NCI-H82 treated with DMSO at 0.1 percent for 48 hours (cell line): ENCODE measurements around the gene C22orf42.
"Not testable (repeated sequence)": the region's sequence is repeated elsewhere in the genome, so short reads cannot be mapped to it uniquely, and the experiment has no call there.

Experiments
- DNase-seq: peaks from one replicate; lab custom pipeline; 2025; ENCODE audit not compliant: unreplicated experiment; lab: John Stamatoyannopoulos, UW

Gene C22orf42

DNA sequence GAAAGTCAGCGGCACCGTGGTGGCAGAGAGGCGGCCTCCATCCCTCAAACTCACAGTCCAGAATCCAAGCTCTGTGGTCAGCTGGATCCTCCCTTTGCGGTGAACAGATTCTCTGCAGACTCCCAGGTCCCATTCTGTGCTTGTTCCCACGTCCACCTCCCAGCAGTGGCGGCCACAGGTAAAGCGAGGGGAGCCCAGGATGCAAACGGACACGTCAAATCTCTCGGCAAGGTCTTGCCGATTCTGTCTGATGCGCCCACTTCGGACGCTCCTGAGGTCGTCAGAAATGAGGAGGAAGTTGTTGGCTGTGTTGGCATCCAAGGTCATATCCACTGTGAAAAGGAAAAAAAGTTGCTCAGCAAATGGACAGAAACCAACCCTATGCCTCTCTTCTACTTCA lies 31.9 kb upstream of the C22orf42 start:
- not testable (repeated sequence) for DNase-seq

DNA sequence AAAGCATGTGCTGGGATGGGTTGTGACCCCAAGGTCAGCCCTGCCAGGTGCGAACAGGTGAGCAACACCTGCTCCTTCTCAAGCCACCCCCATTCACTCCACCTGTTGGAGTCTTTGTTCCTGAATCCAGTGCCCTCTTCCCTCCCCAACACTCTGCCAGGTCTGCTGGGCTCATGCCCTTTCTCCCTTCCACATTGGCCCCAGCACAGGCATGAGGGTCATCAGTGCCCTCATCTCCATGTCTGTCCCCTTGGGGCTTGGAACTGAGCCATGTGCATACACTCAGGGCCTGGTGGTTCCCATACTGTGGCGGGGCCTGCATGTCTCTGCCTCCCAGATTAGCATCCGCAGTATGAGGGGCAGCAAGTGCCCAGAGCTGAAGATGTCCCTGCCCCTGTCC lies 26.7 kb upstream of the C22orf42 start:
- DNase-seq, result no peak

DNA sequence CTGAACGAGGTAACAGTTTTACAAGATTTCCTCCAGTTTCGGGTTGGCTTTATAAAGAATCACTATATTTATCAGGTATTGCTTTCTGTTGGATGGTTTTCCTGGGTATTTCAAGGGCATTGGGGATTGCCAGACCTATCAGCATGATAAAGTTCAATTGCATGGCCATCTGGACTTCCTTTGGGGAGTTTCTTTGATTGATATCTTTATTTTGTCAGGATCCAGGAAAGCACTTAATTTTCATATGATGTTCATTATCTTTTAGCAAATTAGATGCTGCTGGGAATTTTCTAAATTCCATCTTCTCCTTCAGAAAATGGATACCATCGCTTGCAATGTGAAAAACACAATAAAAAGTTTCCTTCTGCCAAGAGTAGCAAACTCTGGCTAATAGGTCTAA lies 24.5 kb upstream of the C22orf42 start:
- DNase-seq, result no peak

DNA sequence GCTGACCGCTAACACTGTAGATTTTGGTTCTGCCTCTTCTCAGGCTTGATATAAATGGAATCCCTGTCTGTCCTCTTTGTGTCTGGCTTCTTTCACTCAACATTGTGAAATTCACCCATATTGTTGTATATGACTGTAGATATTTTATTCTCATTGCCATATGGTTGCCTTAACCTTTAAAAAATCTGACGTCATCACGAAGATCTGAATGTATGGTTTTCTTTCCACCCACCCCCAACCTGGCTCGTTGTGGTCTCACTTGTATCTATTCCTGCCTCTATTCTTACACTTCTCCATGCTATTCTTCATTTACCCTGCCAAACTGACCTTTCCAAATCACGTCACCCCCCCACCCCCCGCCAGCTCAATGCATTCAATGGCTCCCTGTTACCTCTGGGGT lies 21.9 kb upstream of the C22orf42 start:
- DNase-seq, result no peak

DNA sequence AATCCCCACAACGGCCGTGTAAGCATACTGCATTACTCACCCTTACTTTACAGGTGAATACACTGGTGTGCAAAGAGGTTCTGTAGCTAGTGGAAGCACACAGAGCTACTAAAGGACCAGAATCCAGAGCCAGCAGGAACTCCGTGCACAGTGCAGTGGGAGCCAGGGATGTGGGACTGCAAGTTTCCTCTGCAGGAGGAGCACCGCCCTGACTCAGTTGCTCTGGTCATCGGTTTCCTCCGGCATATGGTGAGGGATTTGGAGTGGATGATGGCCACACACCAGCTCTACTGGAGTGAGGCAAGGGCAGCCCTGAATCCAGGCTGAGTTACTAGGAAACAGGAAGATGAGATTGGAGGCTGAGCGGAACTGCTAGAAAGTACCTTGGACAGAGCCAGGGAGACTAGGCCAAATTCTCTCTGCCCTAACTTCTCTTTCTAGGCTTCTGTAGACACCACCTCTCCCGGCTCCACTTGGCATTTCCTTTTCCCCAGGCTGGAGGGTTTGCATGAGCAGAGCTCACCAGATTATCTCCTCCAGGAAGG lies 18.2 kb upstream of the C22orf42 start:
- no peak for DNase-seq

DNA sequence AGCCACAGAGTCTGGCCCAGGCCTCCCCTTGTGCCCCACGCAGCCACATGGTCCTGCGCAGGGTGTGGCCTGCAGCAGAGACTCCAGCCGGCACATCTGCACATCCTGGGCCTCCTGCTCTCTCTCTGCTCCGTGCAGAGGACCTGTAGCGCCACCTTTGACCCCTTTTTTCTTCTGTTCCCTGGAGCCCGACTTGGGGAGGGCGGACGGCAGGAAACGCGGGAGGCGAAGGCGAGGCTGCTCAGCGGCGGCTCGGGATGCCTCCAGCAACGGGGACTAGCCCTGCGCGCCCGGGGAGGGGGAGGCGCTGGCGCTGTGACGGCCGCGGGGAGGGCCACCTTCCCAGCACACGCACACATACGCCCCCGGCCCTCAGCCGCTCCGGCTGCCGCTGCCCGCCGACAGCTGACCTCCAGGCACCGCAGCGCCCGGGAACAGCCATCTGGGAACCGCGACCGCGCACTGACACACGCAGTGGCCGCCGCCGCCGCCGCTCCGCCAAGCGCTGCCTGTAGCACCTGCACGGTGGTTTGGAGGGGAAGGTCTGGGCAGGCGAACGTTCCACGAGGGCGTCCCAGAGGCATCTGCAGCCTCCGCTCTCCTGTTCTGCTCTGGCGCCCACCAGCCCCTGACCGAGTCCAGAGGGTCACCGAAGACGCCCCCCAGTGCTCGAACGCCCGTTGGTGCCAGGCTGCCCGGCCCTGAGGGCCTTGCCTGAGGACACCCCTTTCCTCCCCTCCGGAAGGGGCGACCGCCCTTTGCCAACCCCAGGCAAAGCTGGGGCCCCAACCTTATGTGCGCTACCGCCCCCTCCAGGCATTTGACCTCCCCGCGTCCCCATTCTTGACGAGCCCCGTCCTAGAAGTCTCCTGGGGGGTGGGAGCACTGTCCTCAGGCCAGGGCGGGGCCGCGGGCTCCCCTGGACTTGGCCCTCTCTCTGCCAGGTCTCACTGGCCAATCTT lies 16.9 kb upstream of the C22orf42 start:
- DNase-seq, result no peak

DNA sequence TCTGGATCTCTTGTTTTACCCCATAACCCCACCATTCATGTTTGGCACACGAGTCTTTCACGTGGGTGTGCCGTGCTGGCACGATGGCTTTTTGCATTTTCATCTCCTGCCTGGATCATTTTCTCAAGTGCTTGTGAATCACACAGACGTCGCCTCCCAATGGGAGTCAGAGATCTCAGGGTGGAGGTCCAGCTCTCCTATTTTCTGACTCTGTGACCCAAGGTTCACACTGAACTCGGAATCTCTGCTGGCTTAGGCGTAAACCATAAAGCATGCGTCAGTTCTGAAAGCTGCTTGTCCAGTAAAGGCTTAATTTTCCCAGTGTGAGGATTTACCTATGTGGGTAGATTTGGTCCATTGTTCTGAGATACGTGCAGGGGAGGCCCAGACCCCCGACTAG lies 16.0 kb upstream of the C22orf42 start:
- DNase-seq, result no peak

DNA sequence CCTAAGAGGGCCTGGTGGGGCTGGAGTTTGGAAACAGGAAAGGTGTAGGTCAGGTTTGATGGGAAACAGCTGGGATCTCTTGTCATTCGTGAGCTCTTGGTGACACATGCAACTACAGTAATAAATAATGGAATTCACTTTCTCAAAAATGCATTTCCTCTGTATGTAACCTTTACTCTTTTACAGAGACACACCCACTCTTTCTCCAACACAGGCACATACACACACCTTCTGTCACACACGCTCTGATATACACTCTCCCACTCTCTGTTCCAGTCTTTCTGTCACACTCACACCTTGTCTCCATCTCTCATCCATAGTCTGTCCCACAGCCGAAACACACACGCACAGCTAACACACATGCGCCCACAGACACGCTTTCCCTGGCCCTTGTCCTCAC lies 6.6 kb upstream of the C22orf42 start:
- DNase-seq, result no peak

DNA sequence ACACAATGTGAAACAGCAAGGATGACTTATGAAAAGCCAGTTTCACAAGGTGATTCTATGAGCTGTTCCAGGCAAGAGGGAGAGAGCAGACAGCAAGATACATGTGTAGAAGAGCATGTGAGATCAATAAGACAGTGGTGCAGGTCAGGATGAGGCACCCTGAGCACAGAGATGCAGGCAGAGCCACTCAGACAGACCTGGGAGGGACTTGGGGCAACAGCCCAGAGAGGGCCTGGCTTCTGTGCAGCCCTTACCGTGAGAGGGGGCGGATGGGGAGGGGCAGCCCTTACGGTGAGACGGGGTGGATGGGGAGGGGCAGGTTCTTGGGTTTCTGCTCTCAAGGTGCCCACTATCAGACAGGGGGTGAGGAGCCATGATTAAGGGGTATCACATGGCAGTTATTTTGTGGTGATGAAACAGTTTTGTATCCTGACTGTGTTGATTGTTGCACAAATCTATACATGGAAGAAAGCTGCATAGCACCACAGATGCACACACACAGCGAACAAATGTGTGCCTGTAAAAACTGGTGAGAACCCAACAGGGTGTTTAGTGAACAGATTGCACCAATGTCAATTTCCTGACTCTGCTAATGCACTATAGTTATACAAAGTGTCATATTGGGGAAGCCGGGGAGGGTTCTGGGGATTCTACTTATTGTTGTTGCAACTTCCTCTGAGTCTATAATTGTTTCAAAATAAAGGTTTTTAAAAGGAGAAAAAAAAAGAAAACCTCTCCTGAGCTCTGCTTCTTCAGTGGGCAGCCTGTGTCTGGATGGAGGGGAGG lies 5.2 kb upstream of the C22orf42 start:
- DNase-seq, result no peak

DNA sequence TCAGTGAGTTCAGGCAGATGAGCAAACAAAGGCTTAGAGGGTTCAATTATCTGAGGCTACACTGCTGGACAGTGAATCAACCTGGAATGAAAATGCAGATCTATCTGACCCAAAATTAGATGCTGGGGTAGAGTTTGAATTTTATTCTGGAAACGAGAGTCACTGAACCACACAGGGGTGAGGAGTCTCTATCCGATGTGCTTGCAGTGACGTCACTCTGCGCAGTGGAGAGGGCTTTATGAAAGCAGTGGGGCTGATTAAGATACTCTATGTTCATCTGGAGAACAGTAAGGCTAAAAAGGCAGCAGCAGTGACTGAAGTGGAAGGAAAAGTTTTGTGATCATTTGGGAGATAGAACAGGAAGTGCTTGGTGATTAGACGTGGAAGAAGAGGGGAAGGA lies 1.3 kb upstream of the C22orf42 start:
- DNase-seq, result not testable (repeated sequence)

DNA sequence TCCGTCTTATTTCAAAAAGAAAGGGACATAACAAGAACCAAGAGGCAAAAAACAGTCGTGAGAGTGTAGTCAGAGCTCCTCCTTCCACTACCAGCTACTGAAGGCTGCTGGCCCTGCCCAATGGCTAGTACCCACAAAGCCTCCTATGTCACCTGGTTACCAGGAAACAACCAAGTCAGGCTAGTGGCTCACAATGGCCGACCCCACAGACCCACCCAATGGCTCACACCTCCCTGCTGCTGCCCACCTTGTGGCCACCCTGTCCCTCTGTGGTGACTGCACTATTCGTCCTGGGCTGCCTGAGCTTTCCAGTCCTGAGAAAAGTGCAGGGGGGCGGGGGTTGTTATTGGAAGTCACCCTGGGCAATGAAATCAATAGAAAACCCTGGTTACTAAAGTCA lies 1.5 kb downstream of the C22orf42 start:
- not testable (repeated sequence) for DNase-seq

DNA sequence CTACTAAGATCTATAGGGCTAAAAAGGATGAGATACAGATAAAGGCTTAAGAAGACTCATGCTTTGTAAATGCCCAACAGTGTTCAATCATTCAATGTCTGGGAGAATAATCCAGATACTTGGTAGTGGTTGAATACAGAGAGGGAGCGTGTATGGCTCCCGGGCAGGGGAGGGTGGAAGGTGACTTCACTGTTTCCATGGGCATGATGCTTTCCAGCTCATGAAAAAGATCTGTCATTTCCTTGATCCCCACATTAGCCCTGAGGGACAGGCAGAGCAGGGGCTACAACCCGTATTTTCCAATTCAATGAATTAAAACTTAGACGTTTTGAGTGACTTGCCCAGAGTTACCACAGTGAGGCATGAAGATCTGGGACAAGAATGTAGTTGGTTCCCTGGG lies 4.4 kb downstream of the C22orf42 start:
- not testable (repeated sequence) for DNase-seq

DNA sequence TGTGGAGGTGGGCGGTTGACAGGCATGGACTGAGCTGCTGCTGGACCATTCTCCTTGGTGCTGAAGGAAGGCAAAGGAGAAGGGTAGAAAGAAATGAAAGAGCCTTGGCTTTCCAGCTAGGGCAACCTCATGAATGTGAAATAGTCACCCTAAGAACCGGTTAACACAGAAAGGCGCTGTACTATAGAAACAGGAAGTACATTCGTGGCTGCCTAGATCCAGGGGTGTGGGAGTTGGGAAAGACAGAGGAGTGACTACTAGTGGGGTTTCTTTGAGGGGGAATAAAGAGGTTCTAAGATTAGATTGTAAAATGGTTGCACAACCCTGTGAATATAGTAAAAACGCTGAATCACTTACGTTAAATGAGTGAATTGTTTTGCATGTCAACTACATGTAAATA lies 7.5 kb downstream of the C22orf42 start:
- DNase-seq, result not testable (repeated sequence)

DNA sequence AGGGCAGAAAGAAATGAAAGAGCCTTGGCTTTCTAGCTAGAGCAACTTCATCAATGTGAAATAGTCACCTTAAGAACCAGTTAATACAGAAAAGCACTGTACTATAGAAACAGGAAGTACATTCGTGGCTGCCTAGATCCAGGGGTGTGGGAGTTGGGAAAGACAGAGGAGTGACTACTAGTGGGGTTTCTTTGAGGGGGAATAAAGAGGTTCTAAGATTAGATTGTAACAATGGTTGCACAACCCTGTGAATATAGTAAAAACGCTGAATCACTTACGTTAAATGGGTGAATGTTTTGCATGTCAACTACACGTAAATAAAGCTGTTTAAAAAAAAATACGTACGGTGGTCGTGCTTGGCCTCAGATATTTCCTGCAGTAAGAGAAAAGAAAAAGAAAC lies 8.5 kb downstream of the C22orf42 start:
- not testable (repeated sequence) for DNase-seq

DNA sequence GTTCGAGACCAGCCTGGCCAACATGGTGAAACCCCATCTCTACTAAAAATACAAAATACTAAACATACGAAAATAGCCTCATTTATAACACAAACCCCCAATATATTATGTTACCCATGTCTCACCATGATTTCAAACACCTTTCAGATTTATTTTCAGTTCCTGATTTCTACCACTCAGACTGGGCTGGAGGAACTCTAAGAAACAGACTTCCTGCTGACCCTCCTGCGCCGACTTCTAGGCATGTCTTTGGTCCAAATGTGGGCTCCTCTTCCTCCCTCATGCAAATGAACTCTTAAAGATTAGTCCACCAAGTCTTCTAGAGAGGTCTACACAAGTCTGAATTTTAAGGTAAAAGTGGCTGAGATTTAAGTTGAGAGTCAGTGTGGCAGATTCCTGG lies 10.7 kb downstream of the C22orf42 start:
- not testable (repeated sequence) for DNase-seq

DNA sequence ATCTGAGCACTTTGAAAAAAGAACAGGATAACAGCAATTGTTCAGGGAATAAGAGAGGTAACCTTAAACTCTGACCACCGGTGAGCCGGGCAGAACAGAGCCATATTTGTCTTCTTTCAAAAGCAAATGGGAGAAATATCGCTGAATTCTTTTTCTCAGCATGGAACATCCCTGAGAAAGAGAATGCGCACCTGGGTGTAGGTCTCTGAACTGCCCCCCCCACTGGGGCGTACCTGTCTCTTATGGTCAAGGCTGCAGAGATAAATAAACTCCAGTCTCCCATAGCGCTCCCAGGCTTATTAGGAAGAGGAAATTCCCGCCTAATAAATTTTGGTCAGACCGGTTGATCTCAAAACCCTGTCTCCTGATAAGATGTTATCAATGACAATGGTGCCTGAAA lies 12.0 kb downstream of the C22orf42 start:
- not testable (repeated sequence) for DNase-seq

DNA sequence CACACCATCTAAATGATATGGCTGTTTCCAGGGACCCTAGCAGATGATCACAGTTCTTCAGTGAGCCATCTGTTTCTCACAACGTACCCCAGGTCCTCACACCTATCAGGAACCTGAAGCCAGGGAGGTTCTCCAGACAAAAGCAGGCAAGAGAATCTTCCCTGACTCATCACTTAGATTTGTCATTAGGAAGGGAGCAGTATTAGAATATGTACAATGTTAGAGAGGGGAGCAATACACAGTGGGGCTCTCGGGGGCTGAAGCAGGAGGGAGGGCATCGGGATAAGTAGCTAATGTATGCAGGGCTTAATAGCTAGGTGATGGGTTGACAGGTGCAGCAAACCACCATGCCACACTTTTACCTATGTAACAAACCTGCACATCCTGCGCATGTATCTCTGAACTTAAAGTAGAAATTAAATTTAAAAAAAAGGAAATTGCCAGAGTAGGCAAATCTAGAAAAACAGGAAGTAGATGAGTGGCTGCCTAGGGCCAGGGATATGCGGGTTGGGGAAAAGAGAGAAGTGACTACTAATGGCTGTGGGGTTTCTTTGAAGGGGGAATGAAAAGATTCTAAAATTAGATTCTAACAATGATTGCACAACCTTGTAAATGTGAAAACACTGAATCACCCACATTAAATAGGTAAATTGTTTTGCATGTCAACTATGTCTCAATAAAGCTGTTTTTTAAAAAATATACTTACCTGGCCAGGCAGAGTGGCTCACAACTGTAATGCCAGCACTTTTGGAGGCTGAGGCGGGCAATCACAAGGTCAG lies 14.4 kb downstream of the C22orf42 start:
- no peak for DNase-seq

DNA sequence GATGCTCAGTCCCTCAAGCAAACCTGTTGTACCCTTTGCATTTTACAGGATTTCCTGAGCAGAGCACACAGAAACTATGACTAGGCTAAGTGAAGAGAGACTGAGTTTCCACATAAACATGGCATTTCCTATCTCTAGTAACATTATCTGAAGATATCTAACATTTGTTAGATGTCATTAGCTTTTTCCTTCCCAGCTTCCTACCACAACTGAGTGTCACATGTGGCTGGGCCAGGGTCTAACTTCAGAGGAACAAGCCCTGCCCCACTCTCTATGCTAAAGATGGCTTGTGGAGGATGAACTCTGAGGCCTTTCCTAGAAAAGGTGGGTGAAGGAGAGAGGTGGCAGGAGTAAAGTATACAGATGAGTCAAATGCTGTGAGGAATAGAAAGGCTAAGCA lies 16.5 kb downstream of the C22orf42 start:
- no peak for DNase-seq

DNA sequence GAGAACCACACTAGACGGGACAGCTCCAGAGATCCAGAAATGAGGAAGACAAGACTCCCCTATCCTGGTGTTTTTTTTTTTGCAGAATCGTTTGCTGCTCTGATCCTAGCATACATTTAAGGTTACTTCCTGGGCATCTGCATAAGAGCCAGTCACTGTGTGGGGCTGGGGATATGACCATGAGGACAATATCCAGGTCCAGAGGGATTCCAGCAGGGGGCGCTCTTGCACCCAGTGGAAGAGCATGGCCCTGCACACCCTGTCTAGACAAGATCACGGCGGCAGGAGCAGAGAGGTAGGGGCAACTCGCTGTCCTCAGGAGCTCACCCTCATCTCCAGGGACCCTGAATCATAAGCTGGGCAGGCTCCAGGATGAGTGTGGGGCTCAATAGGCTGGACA lies 18.4 kb downstream of the C22orf42 start:
- not testable (repeated sequence) for DNase-seq

DNA sequence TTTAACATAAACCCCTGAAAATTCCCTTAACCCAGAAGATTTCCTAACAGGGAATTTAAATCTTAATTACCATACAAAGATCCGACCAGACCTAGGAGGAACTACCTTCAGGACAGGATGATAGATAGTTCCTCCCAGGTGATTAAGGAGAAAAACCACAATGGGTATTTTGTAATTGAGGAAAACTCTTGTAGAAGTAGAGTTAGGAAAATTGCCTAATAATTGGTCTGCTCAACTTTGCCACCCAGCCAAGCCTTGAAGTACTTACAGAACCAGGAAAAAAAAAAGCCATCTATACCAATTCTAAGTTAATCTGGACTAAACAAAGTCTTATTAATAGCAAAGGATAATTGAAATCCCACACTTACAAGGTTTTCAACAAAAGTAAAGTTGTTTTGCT lies 20.5 kb downstream of the C22orf42 start:
- DNase-seq, result not testable (repeated sequence)

DNA sequence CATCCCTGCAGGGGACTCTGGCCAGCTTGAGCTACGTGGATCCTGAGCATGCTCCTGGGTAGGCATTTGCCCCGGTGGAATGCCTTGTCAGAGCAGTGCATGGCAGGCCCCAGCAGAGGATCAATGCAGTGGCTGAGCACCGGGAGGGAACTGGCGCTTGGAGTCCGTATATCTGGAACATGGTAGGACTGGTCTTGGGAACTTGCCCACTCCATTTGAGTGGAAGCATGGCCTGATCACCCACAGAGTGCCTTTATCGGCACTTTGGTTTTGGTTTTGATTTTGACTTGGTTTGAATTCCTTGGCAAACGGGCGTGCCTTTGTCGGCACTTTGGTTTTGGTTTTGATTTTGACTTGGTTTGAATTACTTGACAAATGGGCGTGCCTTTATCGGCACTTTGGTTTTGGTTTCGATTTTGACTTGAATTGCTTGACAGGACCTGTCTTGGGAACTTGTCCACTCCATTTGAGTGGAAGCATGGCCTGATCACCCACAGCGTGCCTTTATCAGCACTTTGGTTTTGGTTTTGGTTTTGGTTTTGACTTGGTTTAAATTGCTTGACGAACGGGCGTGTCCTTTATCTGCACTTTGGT lies 21.3 kb downstream of the C22orf42 start:
- not testable (repeated sequence) for DNase-seq
